Measurements from ENCODE around the gene GDPD5. TPM values are rescaled to one million over a fixed set of nuclear protein-coding genes. Genes with fewer than 3 reads are reported as not detected.
A peak's percentile ranks its signal among the peaks of the same experiment; 100 is the strongest.

GDPD5 gene
- total and polyA plus RNA-seq, 12 donors, result 4.1 to 110 (median 14.5) TPM

- H3K27me3 ChIP-seq, result no peaks in the 10 kb centered on the region
- intact Hi-C loops (cut with DNase I), result no loop called here
- TF ChIP-seq POLR2A (IDR thresholded peaks at IDR 0.05) (no peak), CTCF (IDR thresholded peaks at IDR 0.05) (no peak)
- H3K9me3 ChIP-seq (replicated peaks in 1 of 3), result no peaks in the 10 kb centered on the region
- H3K4me3 ChIP-seq, result no peak overlapping the region
- DNase-seq, result no peak
- H3K27ac ChIP-seq, result peak overlapping the region in 2 of 5 donors; percentile 15 to 65
- WGBS, 4 donors, result 80 to 100% (median 90%) methylated on average over 2 to 3 of the region's 3 CpGs
- H3K4me1 ChIP-seq (replicated peaks in 1 of 2), result no peaks in the 10 kb centered on the region
- H3K36me3 ChIP-seq (replicated peaks in 1 of 2), result no peaks in the 10 kb centered on the region
These were observed 18.2 kb downstream of the GDPD5 start for GRCh38 chr11:75507571-75507970.

- H3K4me3 ChIP-seq, result no peak overlapping the region
- no peaks in the 10 kb centered on the region for H3K4me1 ChIP-seq (replicated peaks in 1 of 2)
- H3K27me3 ChIP-seq, result no peaks in the 10 kb centered on the region
- peak overlapping the region in 2 of 5 donors; percentile 15 to 65 for H3K27ac ChIP-seq
- DNase-seq, result no peak
- WGBS, 4 donors, result 84 to 95% (median 91%) methylated on average over 2 to 6 of the region's 6 CpGs
- TF ChIP-seq POLR2A (IDR thresholded peaks at IDR 0.05) (no peak), CTCF (IDR thresholded peaks at IDR 0.05) (no peak)
- no peaks in the 10 kb centered on the region for H3K9me3 ChIP-seq (replicated peaks in 1 of 3)
- intact Hi-C loops (cut with DNase I), result no loop called here
- no peaks in the 10 kb centered on the region for H3K36me3 ChIP-seq (replicated peaks in 1 of 2)
These were observed 18.9 kb downstream of the GDPD5 start for GRCh38 chr11:75506827-75507226.

DNA sequence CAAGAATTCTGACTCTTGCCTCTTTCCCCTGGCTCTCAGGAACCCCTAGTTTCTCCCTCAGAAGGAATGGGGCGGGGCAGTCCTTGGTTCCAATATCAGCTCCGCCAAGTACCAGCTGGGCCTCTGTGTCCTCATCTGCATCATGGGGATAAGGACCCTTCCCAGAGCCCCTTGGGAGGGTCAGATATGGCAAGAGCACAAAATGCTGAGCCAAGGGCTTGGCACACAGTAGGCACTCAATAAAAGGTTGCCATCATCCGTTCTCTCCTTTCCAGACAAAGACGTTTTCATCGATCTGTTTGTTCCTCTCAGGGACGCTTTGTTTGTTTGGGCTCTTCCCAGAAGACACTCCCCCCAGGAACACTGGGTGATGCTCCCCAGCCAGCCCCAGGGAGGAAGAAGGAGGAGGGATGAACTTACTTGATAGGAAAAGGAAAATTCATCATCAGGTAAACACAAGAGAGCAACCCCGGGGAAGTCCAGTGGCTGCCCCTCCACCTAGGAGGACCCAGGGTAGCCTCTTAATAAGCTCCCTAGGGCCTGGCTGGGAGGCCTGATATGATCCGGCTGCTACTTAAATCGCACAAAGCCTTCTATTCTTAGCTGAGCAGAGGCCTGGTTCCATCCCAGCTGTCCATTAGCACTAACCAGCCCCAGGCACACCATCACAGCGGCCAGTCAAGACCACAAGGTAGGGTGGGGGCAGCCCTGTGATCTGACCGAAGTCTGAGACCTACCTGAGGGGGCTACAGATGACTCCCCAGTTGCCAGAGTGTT is 19.6 kb downstream of the GDPD5 start:
- peak in 1 of 7 donors; percentile 86 for DNase-seq
- no peaks in the 10 kb centered on the region for H3K27me3 ChIP-seq
- 75 to 81% (median 78%) methylated on average over 8 to 11 of the region's 11 CpGs for WGBS, 4 donors
- H3K9me3 ChIP-seq (replicated peaks in 1 of 3), result no peaks in the 10 kb centered on the region
- no peaks in the 10 kb centered on the region for H3K36me3 ChIP-seq (replicated peaks in 1 of 2)
- intact Hi-C loops (cut with DNase I), result no loop called here
- TF ChIP-seq CTCF (IDR thresholded peaks at IDR 0.05) (no peak), POLR2A (IDR thresholded peaks at IDR 0.05) (no peak)
- H3K4me1 ChIP-seq (replicated peaks in 1 of 2), result no peaks in the 10 kb centered on the region
- no peak overlapping the region for H3K4me3 ChIP-seq
- H3K27ac ChIP-seq, result peak overlapping the region in 2 of 5 donors; percentile 15 to 65

DNA sequence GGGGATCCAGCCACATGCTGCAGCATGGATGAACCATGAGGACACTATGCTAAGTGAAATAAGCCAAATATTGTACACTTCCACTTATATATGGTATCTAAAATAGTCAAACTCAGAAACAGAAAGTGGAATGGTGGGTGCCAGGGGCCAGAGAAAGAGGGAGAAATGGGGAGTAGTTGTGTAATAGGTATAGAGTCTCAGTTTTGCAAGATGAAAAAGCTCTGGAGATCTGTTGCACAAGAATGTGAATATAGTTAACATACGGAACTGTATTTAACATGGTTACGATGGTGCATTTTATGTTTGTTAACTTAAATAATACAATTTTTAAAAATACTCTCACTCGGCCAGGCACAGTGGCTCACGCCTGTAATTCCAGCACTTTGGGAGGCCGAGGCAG is 21.2 kb downstream of the GDPD5 start:
- 77 to 89% (median 84%) methylated on average over 5 of the region's 5 CpGs for WGBS, 4 donors
- Histone ChIP-seq H3K27ac (no peak overlapping the region), H3K9me3 (replicated peaks in 1 of 3) (no peaks in the 10 kb centered on the region), H3K4me1 (replicated peaks in 1 of 2) (peaks cover 0 to 3% of the 10 kb centered on the region in 2 donors), H3K4me3 (no peak overlapping the region), H3K27me3 (no peaks in the 10 kb centered on the region), H3K36me3 (replicated peaks in 1 of 2) (no peaks in the 10 kb centered on the region)
- DNase-seq, result no peak
- intact Hi-C loops (cut with DNase I), result no loop called here
- TF ChIP-seq POLR2A (IDR thresholded peaks at IDR 0.05), result no peak
- no peak for TF ChIP-seq CTCF (IDR thresholded peaks at IDR 0.05)

Data from adrenal gland (tissue), 12 donors.